ENCODE measurements around the gene UBE2D4.
"Not testable (repeated sequence)": the region's sequence is repeated elsewhere in the genome, so short reads cannot be mapped to it uniquely, and the experiment has no call there.

UBE2D4 gene

GRCh38 chr7:43925984-43926797 lies at the start of gene UBE2D4:
UBE2D4 (plus strand) TSS chr7:43926436; CDS start chr7:43926533, 97 bp downstream.
- peak; percentile 56 for DNase-seq

DNA sequence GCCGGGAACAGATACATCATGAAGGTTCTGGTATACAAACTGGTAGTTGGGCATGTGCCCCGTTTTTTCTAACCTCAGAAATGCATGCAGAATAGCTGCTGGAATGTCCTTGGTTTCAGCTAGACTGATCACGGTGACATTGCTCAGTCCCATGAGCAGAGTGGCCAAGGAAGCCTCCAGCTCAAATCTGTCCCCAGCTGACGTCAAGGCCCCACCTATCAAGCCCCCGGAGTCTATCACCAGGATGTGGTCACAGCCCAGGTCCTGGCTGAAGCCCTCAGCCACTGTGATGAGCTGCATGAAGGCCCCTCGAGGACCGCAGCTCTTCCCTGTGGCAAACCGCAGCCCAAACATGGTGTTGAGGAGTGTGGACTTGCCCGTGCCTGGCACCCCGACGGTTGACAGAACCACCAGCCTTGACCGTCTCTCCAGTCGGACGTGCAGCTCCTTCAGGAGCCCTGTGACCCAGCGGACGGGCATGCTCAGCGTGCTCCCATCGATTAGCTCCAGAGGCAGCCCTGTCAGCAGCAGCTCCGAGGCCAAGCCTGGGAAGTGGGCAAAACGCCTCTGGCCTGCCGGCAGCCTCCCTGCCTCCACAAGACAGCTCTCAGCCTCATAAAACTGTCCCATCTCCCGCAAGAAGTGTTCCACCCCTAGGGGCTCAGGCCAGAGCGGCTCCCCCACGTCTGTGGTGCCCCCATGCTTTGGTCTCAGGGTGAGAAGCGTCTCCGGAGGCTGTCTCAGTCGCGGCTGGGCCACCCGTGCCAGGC lies 49.1 kb upstream of the UBE2D4 start:
- no peak for DNase-seq

DNA sequence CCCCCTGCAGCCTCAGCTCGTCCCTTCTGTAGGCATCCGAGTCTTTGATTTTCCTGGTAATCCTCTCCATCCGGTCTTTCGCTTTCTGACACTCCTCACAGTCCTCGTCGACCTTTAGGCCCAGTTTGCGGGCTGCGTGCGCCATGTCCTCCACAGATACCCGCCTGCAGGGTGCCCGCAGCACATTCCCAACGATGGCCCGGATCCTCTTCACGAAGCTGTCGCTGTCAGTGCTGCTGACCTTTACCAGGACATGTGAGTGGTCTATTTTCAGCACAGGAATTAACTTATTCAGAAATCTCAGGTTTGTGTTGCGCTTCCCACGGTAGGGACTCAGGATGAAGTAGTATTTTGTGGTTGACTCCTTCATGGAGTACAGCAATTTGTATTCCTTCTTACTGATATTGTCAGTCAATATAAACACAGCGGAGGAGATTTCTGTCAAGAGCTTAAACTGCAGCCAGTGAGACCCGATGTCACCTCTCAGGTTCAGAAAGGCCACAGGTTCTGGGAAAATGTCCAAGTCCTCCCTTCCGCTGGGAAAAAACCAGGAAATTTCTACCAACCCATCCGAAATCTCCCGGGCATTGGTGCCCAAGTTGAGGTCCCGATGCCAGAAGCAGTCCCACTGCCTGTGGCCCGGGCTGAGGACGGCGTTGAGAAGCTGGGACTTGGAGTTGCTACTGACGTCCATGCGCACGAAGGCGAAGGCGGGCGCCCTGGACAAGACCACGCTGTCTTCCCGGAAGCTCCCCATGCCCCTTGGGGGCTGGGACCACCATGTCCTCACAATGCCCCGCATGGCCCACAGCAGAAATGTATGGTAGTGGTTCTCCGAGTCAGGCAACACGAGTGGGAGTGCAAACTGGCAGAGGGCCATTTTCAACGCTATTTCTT lies 48.0 kb upstream of the UBE2D4 start:
- DNase-seq = no peak

DNA sequence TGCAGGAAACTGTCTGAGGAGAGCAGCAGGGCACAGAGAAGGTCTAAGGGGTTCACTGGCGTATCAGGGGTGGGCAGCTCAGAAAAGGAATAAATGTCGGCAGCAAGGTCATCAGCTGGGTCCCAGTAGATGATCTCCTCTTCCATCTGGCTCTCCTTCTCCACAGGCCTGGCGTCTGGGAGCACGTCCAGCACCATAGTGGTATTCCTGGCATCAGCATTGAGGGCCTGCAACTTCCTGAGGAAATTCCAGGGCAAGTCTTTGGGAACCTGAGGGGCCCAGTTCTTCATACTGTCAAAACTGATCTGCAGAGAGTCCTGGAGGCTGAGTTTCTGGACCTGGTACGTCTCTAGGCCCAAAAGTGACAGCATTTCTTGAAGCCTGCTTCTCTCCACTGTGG lies 47.4 kb upstream of the UBE2D4 start:
- DNase-seq = no peak

GRCh38 chr7:43879477-43879876 lies 46.8 kb upstream of the UBE2D4 start:
- DNase-seq = no peak

- DNase-seq = no peak
Observed at GRCh38 chr7:43880596-43880995, 45.6 kb upstream of the UBE2D4 start.

DNA sequence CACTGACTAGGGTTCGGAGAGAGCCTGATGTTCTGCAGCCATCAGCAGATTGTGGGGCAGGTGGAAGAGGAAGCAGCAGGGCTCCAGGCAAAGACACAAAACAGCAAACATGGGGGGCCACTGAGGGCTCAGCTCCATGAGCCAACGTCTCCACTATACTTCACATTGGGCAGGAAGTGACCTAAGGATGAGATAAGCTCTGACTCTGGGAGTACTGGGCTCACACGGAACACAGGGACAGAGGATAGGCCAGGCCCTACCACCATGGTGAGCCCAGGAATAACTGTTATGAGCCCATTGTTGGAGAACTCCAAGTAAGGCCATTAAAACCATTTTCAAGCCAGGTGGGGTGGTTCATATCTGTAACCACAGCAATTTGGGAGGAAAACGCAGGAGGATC lies 42.0 kb upstream of the UBE2D4 start:
- DNase-seq = no peak

- no peak for DNase-seq
Observed at GRCh38 chr7:43884617-43885016, 41.6 kb upstream of the UBE2D4 start.

DNA sequence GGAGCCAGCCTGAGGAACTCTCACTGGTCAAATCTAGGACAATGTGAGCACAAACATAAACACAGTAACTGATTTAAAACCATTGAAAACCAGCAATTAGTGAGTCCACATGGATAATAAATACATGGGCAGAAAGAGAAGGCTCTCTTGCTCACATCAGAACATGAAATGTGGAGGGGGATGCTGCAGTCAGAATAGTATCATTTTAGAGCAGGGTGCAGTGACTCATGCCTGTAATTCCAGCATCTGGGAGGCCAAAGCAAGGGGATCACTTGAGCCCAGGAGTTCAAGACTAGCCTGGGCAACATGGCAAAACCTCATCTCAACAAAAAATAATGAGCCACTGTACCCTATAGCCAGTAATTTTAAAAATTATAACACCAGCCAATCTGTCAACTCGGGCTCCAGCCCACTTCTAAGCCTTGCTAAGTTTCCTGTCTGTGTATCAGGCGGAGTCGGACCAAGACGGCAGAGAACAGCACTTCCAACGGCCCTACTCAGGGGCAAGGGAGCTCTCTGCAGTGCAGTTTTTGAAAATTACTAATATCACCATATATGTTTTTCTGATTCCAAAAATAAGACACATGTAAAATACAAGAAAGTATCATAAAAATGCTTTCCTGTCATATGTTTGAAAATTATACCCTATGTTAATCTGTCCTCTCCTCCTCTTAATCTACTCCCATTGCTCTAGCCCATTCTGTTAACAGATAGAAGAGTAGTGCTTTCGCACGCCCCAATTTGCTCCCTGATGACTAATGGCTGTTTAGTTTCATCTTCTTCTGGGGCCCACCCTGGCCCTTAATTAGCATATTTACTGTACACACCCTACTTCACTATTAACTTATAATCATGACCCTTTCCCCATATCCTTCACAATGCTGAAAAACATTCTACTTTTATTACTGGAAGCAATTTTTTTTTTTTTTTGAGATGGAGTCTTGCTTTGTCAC lies 37.0 kb upstream of the UBE2D4 start:
- DNase-seq = no peak

GRCh38 chr7:43890468-43890867 lies 35.8 kb upstream of the UBE2D4 start:
- DNase-seq = no peak

- DNase-seq = no peak
Observed at GRCh38 chr7:43891069-43891955, 34.9 kb upstream of the UBE2D4 start.

GRCh38 chr7:43895847-43896415 lies 30.3 kb upstream of the UBE2D4 start:
- no peak for DNase-seq

GRCh38 chr7:43898571-43898970 lies 27.7 kb upstream of the UBE2D4 start:
- DNase-seq = not testable (repeated sequence)

DNA sequence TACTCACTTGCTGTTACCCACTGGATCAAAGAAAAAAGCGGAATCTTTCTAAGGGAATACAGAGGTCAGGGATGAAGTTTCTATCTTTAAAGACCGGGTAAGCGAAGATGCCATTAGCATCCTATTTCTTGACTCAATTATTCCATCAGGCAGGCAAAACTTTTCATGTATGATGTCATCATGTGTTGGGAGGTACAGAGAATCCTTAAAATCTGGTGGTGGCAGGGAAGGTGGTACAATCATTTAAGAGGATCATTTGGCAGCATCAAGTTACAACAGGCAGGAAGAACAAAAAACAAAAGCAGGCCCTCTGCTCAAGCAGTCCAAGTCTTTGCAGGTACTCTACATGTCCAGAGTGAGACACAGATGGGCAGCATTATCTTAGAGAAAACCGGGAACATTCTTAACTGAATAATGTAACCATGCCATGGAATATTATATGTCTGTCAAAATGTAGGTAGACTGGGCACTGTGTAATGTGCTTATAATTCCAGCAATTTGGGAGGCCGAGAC lies 23.6 kb upstream of the UBE2D4 start:
- DNase-seq = no peak

DNA sequence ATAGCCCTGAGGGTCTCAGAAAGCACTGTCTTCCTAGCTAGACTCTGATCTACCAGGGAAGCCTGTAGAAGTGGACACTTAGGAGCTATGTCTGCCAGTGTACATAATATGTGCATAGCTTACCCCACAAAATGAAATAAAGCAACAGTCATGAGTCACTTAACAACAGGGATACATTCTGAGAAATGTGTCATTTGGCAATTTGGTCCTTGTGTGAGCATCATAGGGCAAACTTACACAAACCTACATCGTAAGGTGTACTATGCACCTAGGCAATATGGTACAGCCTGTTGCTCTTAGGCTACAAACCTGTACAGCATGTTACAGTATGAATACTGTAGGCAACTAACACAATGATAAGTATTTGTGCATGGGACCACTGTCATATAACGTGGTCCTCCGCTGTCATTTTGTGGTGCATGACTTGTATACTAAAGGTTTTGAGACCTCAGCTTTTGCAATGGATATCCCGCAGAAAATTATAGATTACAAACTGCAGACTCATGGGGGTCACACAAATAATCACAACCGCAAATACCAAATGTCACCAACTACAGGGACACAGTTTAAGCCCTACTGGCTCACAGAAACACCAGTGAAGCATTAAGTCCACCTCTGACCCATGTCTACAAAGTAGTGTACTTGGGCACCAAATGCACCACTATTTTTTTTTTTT lies 21.6 kb upstream of the UBE2D4 start:
- DNase-seq = no peak

GRCh38 chr7:43905209-43905946 lies 20.9 kb upstream of the UBE2D4 start:
- DNase-seq = peak; percentile 37

GRCh38 chr7:43905956-43906330 lies 20.3 kb upstream of the UBE2D4 start:
- peak; percentile 34 for DNase-seq

GRCh38 chr7:43906331-43907010 lies 19.8 kb upstream of the UBE2D4 start, which contains the start of gene URGCP:
URGCP (minus strand) TSS chr7:43906596; CDS start chr7:43906575, 21 bp downstream.
- DNase-seq = peak; percentile 65

Data from 8988T (cell line).